DMS153 (cell line): Measurements from ENCODE around the gene C1orf21.

ENCODE experiments used
- DNase-seq: peaks from one replicate; lab custom pipeline; 2025; lab: John Stamatoyannopoulos, UW

The C1orf21 gene

GRCh38 chr1:184387476-184388318 lies 868 bp downstream of the C1orf21 start:
- DNase-seq: no peak

- no peak for DNase-seq
Observed at GRCh38 chr1:184388319-184388889, 1.6 kb downstream of the C1orf21 start.

- DNase-seq: peak; percentile 44
Observed at GRCh38 chr1:184388971-184389370, 2.1 kb downstream of the C1orf21 start.

DNA sequence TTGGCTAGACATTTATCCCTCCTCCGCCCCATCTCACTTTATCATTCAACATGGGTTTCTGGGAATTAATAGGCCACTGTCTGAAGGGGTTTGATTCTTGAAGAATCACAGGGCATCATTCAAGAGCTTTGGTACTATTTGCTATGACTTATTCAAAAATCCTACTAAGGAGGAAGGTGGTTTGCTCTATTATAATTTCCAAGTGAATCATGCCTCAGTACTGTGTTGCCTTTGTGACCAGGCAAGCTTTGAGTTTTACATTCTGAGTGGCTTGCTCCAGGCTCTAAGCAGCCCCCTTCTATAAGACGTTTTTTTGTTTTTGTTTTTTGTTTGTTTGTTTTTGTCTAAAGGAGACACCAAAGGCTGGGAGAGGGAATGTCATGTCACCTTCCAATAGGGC lies 2.6 kb downstream of the C1orf21 start:
- DNase-seq: no peak

DNA sequence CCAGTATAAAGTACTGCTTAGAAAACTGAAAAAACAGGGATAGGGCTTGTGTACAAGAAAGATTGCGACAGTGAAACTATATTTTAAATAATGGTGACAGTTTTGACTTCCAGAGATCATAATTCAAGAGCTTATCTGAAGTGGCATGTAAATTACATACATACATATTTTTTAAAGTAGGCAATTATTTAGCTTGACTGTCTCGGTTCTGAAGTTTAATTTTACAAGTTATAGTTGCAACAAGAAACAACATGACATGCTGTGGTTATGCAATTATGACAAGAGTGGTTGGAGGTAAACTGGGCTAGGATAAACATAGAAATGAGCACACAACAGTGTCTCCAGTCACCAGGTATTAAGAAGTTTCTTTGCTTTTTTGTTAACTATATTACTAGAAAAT lies 4.1 kb downstream of the C1orf21 start:
- DNase-seq: no peak

DNA sequence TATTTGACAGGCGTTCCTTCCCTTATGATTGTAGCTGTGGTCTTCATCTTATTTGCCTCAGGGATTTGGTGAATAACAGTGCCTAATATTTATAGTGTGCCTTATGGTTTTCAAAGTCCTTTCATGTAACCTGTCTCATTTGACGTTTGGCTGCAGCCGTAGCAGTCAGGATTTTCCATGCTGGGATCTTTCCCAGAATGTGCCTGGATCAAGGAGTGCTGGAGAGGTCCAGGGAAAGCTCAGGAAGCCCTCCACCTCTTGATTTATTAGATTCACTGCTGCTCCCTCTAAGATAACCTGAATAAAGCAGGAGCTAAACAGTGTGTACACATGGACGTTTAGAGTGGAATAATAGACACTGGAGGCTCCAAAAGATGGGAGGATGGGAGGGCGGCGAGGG lies 5.2 kb downstream of the C1orf21 start:
- no peak for DNase-seq

GRCh38 chr1:184392779-184393522 lies 6.1 kb downstream of the C1orf21 start:
- DNase-seq: no peak

- no peak for DNase-seq
Observed at GRCh38 chr1:184393962-184394361, 7.1 kb downstream of the C1orf21 start.

DNA sequence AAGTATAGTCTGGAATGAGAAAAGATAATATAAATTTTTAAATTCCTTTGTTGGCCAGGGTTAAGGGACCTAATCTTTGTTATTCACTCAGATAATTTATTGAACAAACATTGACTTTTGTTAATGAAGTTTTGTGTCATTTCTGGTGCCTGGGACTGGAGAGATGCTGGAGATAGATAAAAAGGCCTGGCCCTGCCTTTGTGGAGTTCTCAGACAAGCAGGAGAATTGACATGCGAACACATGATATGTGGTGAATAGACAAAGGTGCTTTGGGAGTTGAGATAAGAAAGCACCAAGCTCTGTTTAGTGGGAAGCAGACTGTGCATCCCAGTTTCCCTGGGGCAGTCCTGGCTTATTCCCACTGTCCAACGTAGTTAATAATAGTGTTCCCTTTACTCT lies 8.5 kb downstream of the C1orf21 start:
- DNase-seq: no peak

GRCh38 chr1:184395937-184396480 lies 9.2 kb downstream of the C1orf21 start:
- DNase-seq: no peak

GRCh38 chr1:184399192-184399847 lies 12.5 kb downstream of the C1orf21 start:
- no peak for DNase-seq

- DNase-seq: no peak
Observed at GRCh38 chr1:184403961-184404726, 17.3 kb downstream of the C1orf21 start.

GRCh38 chr1:184404727-184405027 lies 17.8 kb downstream of the C1orf21 start:
- DNase-seq: no peak

GRCh38 chr1:184405094-184405800 lies 18.4 kb downstream of the C1orf21 start:
- DNase-seq: no peak

DNA sequence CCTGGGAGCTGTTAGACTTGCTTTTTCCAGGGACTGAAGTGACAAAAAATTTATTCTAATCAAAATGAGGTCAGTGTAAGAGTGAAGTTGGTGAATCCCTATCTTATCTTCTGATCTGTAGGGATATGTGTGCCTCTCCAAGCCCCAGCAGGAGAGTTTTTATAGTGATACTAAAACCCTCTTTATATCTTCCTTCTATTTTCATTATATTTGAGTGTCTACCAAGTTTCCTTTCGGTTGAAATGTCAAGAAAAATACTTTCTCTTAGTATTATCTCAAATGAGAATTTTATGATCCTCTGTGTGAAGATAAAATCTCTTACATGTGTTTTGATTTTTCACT lies 18.9 kb downstream of the C1orf21 start:
- DNase-seq: no peak

GRCh38 chr1:184406479-184406878 lies 19.6 kb downstream of the C1orf21 start:
- DNase-seq: no peak

DNA sequence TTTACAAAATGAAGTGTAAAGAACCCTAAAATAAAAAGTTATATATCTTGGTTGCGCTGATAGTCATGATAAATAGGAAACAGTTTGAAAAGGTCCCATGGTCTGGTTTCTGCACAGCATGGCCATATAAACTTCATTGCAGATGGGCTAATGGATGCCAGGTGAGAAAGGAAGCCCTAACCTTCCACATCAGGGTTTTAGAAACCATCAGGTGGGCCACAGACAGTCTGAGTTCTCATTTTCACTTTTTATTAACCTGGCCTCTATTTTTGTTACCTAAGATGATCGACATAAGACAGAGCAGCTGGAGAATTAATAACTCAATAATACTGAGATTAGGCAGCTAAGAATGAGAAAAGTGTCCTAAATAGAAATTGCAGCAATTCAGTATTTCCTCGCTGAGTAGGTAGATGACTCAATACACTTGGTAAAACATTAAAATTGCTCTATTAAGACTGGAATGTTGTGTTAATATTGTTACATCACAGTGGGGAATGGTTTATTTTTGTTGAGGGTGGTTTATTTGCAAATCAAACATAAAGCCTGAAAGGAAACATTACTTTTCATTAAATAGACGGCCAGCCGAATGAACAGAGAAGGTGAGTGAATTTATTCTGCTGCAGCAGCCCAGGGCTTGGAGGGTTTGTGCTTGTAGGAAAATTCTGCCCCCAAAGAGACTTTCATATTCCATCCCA lies 21.1 kb downstream of the C1orf21 start:
- no peak for DNase-seq

GRCh38 chr1:184408580-184408979 lies 21.8 kb downstream of the C1orf21 start:
- no peak for DNase-seq

DNA sequence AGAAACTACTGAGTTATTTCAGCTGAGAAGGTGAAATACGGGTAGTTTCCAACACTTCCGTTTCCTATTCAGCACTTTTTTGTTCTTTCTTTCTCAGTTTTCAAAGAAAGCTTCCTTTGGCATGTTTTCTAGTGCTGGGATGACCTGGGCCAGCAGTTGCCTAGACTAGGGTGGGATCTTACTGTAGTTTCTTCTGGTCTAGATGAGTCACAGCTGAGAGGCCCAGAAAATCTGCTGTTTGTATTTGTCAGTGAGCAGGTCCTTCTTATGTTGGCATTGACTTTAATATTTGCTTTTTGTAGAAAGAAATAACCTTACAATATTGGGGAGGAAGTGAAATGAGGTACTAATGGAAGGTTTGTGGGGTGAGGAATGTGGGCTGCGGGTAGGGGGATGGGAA lies 22.2 kb downstream of the C1orf21 start:
- DNase-seq: no peak

DNA sequence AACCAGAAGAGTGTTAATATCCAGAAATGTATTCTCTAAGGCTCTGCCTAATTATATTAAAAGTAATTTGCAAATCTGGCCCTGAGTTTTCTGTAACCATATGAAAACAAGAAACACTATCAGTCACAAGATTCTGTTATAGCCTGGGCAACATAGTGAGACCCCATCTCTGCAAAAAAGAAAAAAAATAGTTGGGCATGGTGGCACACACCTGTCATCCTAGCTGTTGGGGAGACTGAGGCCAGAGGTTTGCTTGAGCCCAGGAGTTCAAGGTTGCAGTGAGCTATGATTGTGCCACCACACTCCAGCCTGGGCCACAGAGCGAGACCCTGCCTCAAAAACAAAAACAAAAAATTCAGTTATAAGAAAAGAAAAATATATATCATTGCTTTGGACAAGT lies 25.6 kb downstream of the C1orf21 start:
- no peak for DNase-seq

DNA sequence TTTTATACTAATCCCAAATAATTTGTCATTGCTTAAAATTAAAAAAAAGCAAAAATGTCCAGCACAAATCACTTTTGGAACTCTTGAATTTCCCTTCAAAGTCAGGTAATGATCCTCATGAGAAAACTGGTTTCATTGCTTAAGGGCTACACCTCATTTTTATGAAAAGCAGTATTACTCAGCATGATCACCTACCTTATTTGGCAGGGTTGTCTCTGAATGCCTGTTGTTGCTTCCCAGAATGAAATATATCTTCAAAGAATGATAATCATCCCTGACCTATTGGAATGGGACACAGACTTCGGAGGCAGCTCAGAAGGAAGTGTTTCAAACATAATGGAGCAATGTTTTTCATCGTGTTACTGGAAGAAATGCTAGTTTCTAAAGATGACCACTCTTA lies 29.7 kb downstream of the C1orf21 start:
- no peak for DNase-seq
